Panc1 (cell line): ENCODE results near the gene CGREF1.

Experiments used
- POLR2AphosphoS5 ChIP-seq: IDR thresholded peaks from 2 replicates; pipeline ENCODE4 v1.6.1; 2012; ENCODE audit warnings: mild to moderate bottlenecking, low read depth, low read length, moderate library complexity
- SIN3A ChIP-seq: IDR thresholded peaks from 2 replicates; pipeline ENCODE4 v1.6.1; 2012; ENCODE audit warnings: low read depth, mild to moderate bottlenecking, low read length, moderate library complexity, borderline replicate concordance; ENCODE audit not compliant: insufficient read depth
- TF ChIP-seq, protein P1 (sequence below): fragments of 450-650 bp; IDR thresholded peaks from 2 replicates; pipeline ENCODE4 v1.5.1; 2017; ENCODE audit warnings: mild to moderate bottlenecking
- TF ChIP-seq, protein P2 (sequence below), 2 experiments: IDR thresholded peaks; 2 replicates each; pipeline ENCODE4 v1.6.1; 2011 to 2012; ENCODE audit warnings: low read depth in 2 of 2, control low read depth in 1 of 2, low read length in 1 of 2, mild to moderate bottlenecking in 1 of 2, moderate library complexity in 1 of 2; ENCODE audit not compliant: insufficient read depth in 1 of 2

DNA sequence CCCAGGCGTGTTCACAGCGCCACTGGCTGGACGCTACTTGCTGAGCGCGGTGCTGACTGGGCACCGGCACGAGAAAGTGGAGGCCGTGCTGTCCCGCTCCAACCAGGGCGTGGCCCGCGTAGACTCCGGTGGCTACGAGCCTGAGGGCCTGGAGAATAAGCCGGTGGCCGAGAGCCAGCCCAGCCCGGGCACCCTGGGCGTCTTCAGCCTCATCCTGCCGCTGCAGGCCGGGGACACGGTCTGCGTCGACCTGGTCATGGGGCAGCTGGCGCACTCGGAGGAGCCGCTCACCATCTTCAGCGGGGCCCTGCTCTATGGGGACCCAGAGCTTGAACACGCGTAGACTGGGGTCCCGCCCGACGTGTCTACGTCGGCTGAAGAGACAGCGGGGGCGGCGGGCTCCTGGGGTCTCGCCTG is 33.2 kb downstream of the CGREF1 start:
- TF ChIP-seq, protein P1, sequence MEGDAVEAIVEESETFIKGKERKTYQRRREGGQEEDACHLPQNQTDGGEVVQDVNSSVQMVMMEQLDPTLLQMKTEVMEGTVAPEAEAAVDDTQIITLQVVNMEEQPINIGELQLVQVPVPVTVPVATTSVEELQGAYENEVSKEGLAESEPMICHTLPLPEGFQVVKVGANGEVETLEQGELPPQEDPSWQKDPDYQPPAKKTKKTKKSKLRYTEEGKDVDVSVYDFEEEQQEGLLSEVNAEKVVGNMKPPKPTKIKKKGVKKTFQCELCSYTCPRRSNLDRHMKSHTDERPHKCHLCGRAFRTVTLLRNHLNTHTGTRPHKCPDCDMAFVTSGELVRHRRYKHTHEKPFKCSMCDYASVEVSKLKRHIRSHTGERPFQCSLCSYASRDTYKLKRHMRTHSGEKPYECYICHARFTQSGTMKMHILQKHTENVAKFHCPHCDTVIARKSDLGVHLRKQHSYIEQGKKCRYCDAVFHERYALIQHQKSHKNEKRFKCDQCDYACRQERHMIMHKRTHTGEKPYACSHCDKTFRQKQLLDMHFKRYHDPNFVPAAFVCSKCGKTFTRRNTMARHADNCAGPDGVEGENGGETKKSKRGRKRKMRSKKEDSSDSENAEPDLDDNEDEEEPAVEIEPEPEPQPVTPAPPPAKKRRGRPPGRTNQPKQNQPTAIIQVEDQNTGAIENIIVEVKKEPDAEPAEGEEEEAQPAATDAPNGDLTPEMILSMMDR: no peak; the same call in 1 of the 2 replicates
- TF ChIP-seq, protein P2, sequence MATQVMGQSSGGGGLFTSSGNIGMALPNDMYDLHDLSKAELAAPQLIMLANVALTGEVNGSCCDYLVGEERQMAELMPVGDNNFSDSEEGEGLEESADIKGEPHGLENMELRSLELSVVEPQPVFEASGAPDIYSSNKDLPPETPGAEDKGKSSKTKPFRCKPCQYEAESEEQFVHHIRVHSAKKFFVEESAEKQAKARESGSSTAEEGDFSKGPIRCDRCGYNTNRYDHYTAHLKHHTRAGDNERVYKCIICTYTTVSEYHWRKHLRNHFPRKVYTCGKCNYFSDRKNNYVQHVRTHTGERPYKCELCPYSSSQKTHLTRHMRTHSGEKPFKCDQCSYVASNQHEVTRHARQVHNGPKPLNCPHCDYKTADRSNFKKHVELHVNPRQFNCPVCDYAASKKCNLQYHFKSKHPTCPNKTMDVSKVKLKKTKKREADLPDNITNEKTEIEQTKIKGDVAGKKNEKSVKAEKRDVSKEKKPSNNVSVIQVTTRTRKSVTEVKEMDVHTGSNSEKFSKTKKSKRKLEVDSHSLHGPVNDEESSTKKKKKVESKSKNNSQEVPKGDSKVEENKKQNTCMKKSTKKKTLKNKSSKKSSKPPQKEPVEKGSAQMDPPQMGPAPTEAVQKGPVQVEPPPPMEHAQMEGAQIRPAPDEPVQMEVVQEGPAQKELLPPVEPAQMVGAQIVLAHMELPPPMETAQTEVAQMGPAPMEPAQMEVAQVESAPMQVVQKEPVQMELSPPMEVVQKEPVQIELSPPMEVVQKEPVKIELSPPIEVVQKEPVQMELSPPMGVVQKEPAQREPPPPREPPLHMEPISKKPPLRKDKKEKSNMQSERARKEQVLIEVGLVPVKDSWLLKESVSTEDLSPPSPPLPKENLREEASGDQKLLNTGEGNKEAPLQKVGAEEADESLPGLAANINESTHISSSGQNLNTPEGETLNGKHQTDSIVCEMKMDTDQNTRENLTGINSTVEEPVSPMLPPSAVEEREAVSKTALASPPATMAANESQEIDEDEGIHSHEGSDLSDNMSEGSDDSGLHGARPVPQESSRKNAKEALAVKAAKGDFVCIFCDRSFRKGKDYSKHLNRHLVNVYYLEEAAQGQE (IDR thresholded peaks at IDR 0.05; ENCODE audit: insufficient read depth in 1 of 2, low read depth in 2 of 2, low read length in 1 of 2): no peak
- TF ChIP-seq POLR2AphosphoS5 (no peak), SIN3A (no peak)
